Measurements from ENCODE around the gene LRFN2. TPM values are rescaled to one million over a fixed set of nuclear protein-coding genes. Genes with fewer than 3 reads are reported as not detected.

LRFN2 gene
- total and polyA plus RNA-seq, 2 donors: 0.11 to 0.38 TPM

DNA sequence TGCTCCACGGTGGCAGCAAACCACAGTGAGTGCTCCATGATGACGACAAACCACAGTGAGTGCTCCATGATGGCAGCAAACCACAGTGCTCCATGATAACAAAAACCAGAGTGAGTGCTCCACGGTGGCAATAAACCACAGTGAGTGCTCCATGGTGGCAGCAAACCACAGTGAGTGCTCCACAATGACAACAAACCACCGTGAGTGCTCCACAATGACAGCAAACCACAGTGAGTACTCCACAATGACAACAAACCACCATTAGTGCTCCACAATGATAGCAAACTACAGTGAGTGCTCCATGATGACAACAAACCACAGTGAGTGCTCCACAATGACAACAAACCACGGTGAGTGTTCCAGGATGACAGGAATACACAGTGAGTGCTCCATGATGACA lies 36.0 kb upstream of the LRFN2 start:
- H3K9me3 ChIP-seq (ENCODE audit: control insufficient read depth in 2 of 2, insufficient read depth in 1 of 2, low read length in 1 of 2): no peaks in the 10 kb centered on the region
- H3K36me3 ChIP-seq (ENCODE audit: control insufficient read depth in 2 of 2, insufficient read depth in 2 of 2, low read length in 1 of 2): no peaks in the 10 kb centered on the region
- no peak overlapping the region for H3K4me3 ChIP-seq (ENCODE audit: low read length in 2 of 2)
- no peaks in the 10 kb centered on the region for H3K4me1 ChIP-seq (ENCODE audit: control insufficient read depth in 2 of 2, insufficient read depth in 2 of 2, low read length in 2 of 2)
- H3K27ac ChIP-seq (ENCODE audit: low read depth in 1 of 2, low read length in 1 of 2): no peak overlapping the region
- DNase-seq (ENCODE audit: low read depth in 6 of 9, low spot score in 9 of 9): no peak
- H3K27me3 ChIP-seq (ENCODE audit: control insufficient read depth in 2 of 2, insufficient read depth in 1 of 2, low read length in 1 of 2): no peaks in the 10 kb centered on the region
- WGBS: 75% methylated on average over 5 of the region's 5 CpGs

DNA sequence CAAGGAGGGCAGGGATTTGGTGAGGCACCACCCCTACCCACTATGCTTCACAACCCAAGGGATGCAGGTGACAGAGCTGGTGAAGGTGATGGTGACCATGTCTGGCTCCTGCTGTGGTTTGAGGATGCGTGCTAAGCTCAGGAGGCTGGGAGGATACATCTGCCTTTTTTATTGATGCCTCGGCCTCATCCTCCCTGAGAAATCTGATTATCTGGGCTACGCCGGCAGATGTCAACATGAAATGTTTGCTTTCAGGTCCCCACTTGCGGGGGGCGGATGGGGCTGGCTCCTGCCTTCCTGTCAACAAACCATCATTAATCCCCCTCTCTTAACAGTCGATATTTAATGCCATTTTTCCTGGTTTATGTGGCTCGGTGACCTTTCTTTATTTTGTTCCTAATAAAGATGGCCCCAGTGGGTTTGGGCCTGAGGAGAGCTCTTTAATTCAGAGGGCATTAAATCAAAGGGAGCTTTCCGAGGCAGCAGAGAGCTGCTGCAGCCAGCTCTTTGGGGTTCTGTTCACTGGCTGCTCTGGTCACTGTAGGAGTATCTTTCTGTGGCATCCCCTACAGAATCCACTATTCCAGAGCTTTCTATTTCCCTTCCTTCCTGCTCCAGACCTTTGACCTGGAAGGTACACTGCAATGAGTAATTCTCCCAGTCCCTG lies 33.5 kb upstream of the LRFN2 start:
- Histone ChIP-seq H3K36me3 (ENCODE audit: control insufficient read depth in 2 of 2, insufficient read depth in 2 of 2, low read length in 1 of 2) (no peaks in the 10 kb centered on the region), H3K4me3 (ENCODE audit: low read length in 2 of 2) (no peak overlapping the region), H3K27me3 (ENCODE audit: control insufficient read depth in 2 of 2, insufficient read depth in 1 of 2, low read length in 1 of 2) (no peaks in the 10 kb centered on the region), H3K4me1 (ENCODE audit: control insufficient read depth in 2 of 2, insufficient read depth in 2 of 2, low read length in 2 of 2) (no peaks in the 10 kb centered on the region), H3K9me3 (ENCODE audit: control insufficient read depth in 2 of 2, insufficient read depth in 1 of 2, low read length in 1 of 2) (no peaks in the 10 kb centered on the region), H3K27ac (ENCODE audit: low read depth in 1 of 2, low read length in 1 of 2) (no peak overlapping the region)
- no peak for DNase-seq (ENCODE audit: low read depth in 6 of 9, low spot score in 9 of 9)
- WGBS: 80% methylated on average over 9 of the region's 9 CpGs

DNA sequence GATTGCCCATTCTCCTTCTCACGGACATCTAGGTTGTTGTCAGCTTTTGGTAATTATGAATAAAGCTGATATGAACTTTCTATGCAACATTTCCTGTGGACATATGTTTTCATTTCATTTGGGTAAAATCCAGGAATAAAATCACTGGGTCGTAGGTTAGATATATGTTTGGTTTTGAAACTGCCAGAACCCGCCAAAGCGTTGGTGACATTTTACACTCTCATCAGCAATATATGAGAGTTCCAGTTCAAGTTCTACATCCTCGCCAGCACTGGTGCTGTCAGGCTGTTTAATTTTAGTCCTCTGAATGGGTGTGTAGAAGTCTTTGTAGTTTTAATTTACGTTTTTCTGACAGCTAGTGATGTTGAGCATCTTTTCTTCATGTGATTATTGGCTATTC lies 27.5 kb upstream of the LRFN2 start:
- Histone ChIP-seq H3K27me3 (ENCODE audit: control insufficient read depth in 2 of 2, insufficient read depth in 1 of 2, low read length in 1 of 2) (peaks cover 0 to 3% of the 10 kb centered on the region in 2 donors), H3K4me1 (ENCODE audit: control insufficient read depth in 2 of 2, insufficient read depth in 2 of 2, low read length in 2 of 2) (no peaks in the 10 kb centered on the region), H3K4me3 (ENCODE audit: low read length in 2 of 2) (no peak overlapping the region), H3K9me3 (ENCODE audit: control insufficient read depth in 2 of 2, insufficient read depth in 1 of 2, low read length in 1 of 2) (no peaks in the 10 kb centered on the region), H3K36me3 (ENCODE audit: control insufficient read depth in 2 of 2, insufficient read depth in 2 of 2, low read length in 1 of 2) (no peaks in the 10 kb centered on the region), H3K27ac (ENCODE audit: low read depth in 1 of 2, low read length in 1 of 2) (no peak overlapping the region)
- WGBS: 77% methylated on average over 6 of the region's 6 CpGs
- no peak for DNase-seq (ENCODE audit: low read depth in 6 of 9, low spot score in 9 of 9)

DNA sequence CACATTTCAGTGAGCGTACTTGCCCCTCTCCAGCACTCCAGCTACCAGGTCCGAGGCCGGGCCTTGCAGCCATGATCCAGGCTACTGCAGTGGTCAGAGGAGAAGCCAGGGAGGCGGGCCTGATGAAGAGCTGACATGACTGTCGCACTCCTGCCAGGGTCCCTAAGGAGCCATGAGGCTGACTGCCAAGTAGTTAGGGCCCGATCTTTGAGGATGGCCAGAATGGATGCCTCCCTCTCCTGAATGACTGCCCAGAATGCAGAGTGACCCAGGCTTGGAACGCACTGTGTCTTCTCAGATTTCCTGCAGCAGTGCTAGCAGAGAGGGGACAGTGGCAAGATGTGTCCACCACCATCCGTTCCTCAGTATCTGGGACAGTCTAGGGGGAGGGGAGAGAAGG lies 24.7 kb upstream of the LRFN2 start:
- peaks cover 0 to 3% of the 10 kb centered on the region in 2 donors for H3K27me3 ChIP-seq (ENCODE audit: control insufficient read depth in 2 of 2, insufficient read depth in 1 of 2, low read length in 1 of 2)
- H3K36me3 ChIP-seq (ENCODE audit: control insufficient read depth in 2 of 2, insufficient read depth in 2 of 2, low read length in 1 of 2): no peaks in the 10 kb centered on the region
- H3K4me3 ChIP-seq (ENCODE audit: low read length in 2 of 2): no peak overlapping the region
- no peaks in the 10 kb centered on the region for H3K4me1 ChIP-seq (ENCODE audit: control insufficient read depth in 2 of 2, insufficient read depth in 2 of 2, low read length in 2 of 2)
- WGBS: 82% methylated on average over 8 of the region's 8 CpGs
- no peak for DNase-seq (ENCODE audit: low read depth in 6 of 9, low spot score in 9 of 9)
- H3K27ac ChIP-seq (ENCODE audit: low read depth in 1 of 2, low read length in 1 of 2): no peak overlapping the region
- no peaks in the 10 kb centered on the region for H3K9me3 ChIP-seq (ENCODE audit: control insufficient read depth in 2 of 2, insufficient read depth in 1 of 2, low read length in 1 of 2)

DNA sequence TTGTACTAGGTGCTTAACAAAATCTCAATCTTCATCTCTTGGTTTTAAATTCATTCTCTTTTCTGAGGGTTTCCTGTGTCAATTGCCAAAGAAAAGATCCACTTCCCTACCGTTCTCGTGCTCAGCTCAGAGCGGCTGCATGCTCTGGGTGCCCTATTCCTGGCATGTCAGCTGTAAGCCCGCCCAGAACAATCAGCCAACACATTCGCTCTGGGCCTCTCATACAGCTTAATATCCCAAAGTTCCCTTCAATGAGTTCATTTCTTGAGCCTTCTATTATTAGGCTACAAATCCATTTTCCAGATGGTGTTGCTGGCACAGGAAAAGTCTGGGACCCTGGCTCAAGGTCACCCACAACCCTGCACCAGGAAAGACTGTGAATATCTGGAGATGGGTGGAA lies 24.3 kb upstream of the LRFN2 start:
- Histone ChIP-seq H3K4me1 (ENCODE audit: control insufficient read depth in 2 of 2, insufficient read depth in 2 of 2, low read length in 2 of 2) (no peaks in the 10 kb centered on the region), H3K36me3 (ENCODE audit: control insufficient read depth in 2 of 2, insufficient read depth in 2 of 2, low read length in 1 of 2) (no peaks in the 10 kb centered on the region), H3K9me3 (ENCODE audit: control insufficient read depth in 2 of 2, insufficient read depth in 1 of 2, low read length in 1 of 2) (no peaks in the 10 kb centered on the region), H3K4me3 (ENCODE audit: low read length in 2 of 2) (no peak overlapping the region), H3K27ac (ENCODE audit: low read depth in 1 of 2, low read length in 1 of 2) (no peak overlapping the region), H3K27me3 (ENCODE audit: control insufficient read depth in 2 of 2, insufficient read depth in 1 of 2, low read length in 1 of 2) (peaks cover 0 to 3% of the 10 kb centered on the region in 2 donors)
- no peak for DNase-seq (ENCODE audit: low read depth in 6 of 9, low spot score in 9 of 9)
- WGBS: 91% methylated on average over 5 of the region's 5 CpGs

DNA sequence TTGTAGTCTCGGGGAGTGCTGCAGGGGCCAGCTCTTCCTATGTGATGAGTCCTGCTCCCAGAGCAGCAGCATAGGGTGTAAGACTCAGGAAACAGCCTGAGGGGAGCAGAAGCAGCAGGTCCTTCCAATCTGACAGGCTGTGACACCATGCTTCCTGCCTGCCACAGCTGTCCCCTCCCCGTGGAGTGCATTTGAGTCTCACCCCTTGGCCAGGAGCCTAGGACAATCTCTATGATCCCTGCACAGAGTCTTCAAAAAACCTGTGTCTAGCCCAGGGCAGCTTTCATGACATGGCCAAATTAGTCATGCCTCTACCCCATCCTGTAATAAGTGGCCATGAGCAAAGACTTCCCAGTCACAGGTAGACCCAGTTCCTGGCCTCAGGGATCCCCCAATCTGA lies 23.1 kb upstream of the LRFN2 start:
- Histone ChIP-seq H3K4me1 (ENCODE audit: control insufficient read depth in 2 of 2, insufficient read depth in 2 of 2, low read length in 2 of 2) (no peaks in the 10 kb centered on the region), H3K27me3 (ENCODE audit: control insufficient read depth in 2 of 2, insufficient read depth in 1 of 2, low read length in 1 of 2) (peaks cover 0 to 3% of the 10 kb centered on the region in 2 donors), H3K4me3 (ENCODE audit: low read length in 2 of 2) (no peak overlapping the region), H3K27ac (ENCODE audit: low read depth in 1 of 2, low read length in 1 of 2) (no peak overlapping the region), H3K9me3 (ENCODE audit: control insufficient read depth in 2 of 2, insufficient read depth in 1 of 2, low read length in 1 of 2) (no peaks in the 10 kb centered on the region), H3K36me3 (ENCODE audit: control insufficient read depth in 2 of 2, insufficient read depth in 2 of 2, low read length in 1 of 2) (no peaks in the 10 kb centered on the region)
- WGBS: 23% methylated on average over 2 of the region's 2 CpGs
- no peak for DNase-seq (ENCODE audit: low read depth in 6 of 9, low spot score in 9 of 9)

DNA sequence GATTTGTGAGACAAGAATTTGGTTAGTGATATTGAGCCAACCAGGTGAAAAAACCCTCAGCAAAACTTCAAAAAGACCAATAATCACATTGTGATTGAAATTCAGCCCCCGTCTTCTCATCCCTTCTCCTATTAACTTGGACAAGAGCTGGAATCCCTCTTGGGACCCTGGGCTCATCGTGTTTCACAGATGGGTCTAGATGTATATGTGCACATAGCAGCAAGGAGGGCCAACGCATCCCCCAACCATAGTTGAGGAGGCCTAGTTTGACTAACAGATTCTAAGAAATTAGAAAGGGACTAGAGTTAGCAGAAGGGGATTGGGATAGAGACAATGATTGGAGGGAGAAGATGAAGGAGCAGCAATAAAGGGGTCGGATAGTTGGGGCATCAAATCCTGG lies 19.8 kb upstream of the LRFN2 start:
- Histone ChIP-seq H3K27ac (ENCODE audit: low read depth in 1 of 2, low read length in 1 of 2) (no peak overlapping the region), H3K27me3 (ENCODE audit: control insufficient read depth in 2 of 2, insufficient read depth in 1 of 2, low read length in 1 of 2) (peaks cover 0 to 2% of the 10 kb centered on the region in 2 donors), H3K4me3 (ENCODE audit: low read length in 2 of 2) (no peak overlapping the region), H3K4me1 (ENCODE audit: control insufficient read depth in 2 of 2, insufficient read depth in 2 of 2, low read length in 2 of 2) (no peaks in the 10 kb centered on the region), H3K9me3 (ENCODE audit: control insufficient read depth in 2 of 2, insufficient read depth in 1 of 2, low read length in 1 of 2) (no peaks in the 10 kb centered on the region), H3K36me3 (ENCODE audit: control insufficient read depth in 2 of 2, insufficient read depth in 2 of 2, low read length in 1 of 2) (no peaks in the 10 kb centered on the region)
- DNase-seq (ENCODE audit: low read depth in 6 of 9, low spot score in 9 of 9): no peak
- 91% methylated on average over 4 of the region's 4 CpGs for WGBS

DNA sequence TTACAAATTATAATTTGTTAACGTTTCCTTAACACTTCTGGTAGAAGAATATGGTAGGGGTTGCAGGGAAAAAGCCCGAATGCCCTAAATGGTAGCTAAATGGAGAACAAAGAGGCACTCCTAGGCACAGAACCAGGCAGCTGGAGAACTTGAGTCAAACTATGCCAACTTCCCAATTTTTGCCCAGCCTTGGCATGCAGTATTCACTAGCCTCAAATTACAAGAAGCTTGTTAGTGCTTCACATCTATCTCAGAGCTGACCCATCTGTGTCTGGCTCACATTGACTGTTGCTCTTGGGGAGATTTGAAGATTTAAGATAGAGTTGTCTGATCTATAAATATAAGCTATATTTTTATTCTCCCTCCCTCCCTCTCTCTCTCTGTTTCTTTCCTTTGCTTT lies 19.4 kb upstream of the LRFN2 start:
- H3K4me3 ChIP-seq (ENCODE audit: low read length in 2 of 2): no peak overlapping the region
- WGBS: 87% methylated on average over 2 of the region's 2 CpGs
- no peaks in the 10 kb centered on the region for H3K9me3 ChIP-seq (ENCODE audit: control insufficient read depth in 2 of 2, insufficient read depth in 1 of 2, low read length in 1 of 2)
- no peak for DNase-seq (ENCODE audit: low read depth in 6 of 9, low spot score in 9 of 9)
- no peaks in the 10 kb centered on the region for H3K36me3 ChIP-seq (ENCODE audit: control insufficient read depth in 2 of 2, insufficient read depth in 2 of 2, low read length in 1 of 2)
- no peaks in the 10 kb centered on the region for H3K27me3 ChIP-seq (ENCODE audit: control insufficient read depth in 2 of 2, insufficient read depth in 1 of 2, low read length in 1 of 2)
- H3K4me1 ChIP-seq (ENCODE audit: control insufficient read depth in 2 of 2, insufficient read depth in 2 of 2, low read length in 2 of 2): no peaks in the 10 kb centered on the region
- H3K27ac ChIP-seq (ENCODE audit: low read depth in 1 of 2, low read length in 1 of 2): no peak overlapping the region

DNA sequence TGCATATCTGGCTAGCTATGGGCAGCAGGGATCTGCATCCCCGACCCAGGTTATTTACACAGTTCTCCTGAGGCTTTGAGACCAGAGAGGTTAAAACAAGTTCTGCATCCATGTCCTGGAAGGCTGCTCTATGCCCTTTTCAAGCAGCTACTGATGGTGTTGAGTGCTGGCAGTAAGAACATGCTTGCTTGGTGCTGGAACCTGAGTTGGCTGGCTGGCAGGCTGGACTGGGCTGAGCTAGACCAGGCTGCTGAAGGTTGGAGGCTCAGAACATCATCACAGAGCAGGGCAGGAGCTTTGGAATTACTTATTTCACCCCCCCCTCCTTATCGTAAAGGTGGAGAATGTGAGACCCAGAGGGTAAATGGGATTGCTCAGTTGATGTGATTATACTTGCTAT lies 16.9 kb upstream of the LRFN2 start:
- WGBS: 89% methylated on average over 2 of the region's 2 CpGs
- DNase-seq (ENCODE audit: low read depth in 6 of 9, low spot score in 9 of 9): no peak
- Histone ChIP-seq H3K27ac (ENCODE audit: low read depth in 1 of 2, low read length in 1 of 2) (no peak overlapping the region), H3K27me3 (ENCODE audit: control insufficient read depth in 2 of 2, insufficient read depth in 1 of 2, low read length in 1 of 2) (peaks cover 0 to 10% of the 10 kb centered on the region in 2 donors), H3K36me3 (ENCODE audit: control insufficient read depth in 2 of 2, insufficient read depth in 2 of 2, low read length in 1 of 2) (no peaks in the 10 kb centered on the region), H3K4me1 (ENCODE audit: control insufficient read depth in 2 of 2, insufficient read depth in 2 of 2, low read length in 2 of 2) (no peaks in the 10 kb centered on the region), H3K4me3 (ENCODE audit: low read length in 2 of 2) (no peak overlapping the region), H3K9me3 (ENCODE audit: control insufficient read depth in 2 of 2, insufficient read depth in 1 of 2, low read length in 1 of 2) (no peaks in the 10 kb centered on the region)
